Caco-2 (cell line): ENCODE data around the gene LGALS8. TPM values are rescaled to one million over a fixed set of nuclear protein-coding genes. Genes with fewer than 3 reads are reported as not detected.

ENCODE experiments used
- BruUV-seq: library from RNA; stranded (reverse); fragments of 400-500 nt; replicated peaks from 2 replicates; lab custom pipeline; 2021; lab: Mats Ljungman, UMichigan
- CTCF ChIA-PET: fragments of 300-600 bp; sonication (Branson Sonifier 250); formaldehyde crosslinking; loops from one replicate; lab custom pipeline; 2022; ENCODE audit warnings: antibody characterized with exemption; lab: Charles Lee
- POLR2A ChIA-PET: fragments of 300-600 bp; sonication (Branson Sonifier 250); formaldehyde crosslinking; loops from one replicate; lab custom pipeline; 2022; ENCODE audit warnings: antibody characterized with exemption; lab: Charles Lee
- DNase-seq, 2 experiments: peaks; one replicate each; pipeline versions ENCODE4 v3.0.0 to v3.0.0-alpha.2; 2020 to 2022
- H3K27me3 ChIP-seq: replicated peaks from 2 replicates; pipeline ENCODE4 v1.6.0; 2011; ENCODE audit warnings: low read length; ENCODE audit not compliant: control insufficient read depth, insufficient read depth
- H3K36me3 ChIP-seq: 2 replicates; pipeline ENCODE4 v1.5.1; 2011; ENCODE audit warnings: low read length; ENCODE audit not compliant: control insufficient read depth, insufficient read depth
- H3K4me1 ChIP-seq: fragments of 250-450 bp; sonication (Bioruptor Pico); 2 replicates; pipeline ENCODE4 v1.5.1; 2020; ENCODE audit warnings: mild to moderate bottlenecking
- H3K4me3 ChIP-seq: 2 replicates; pipeline ENCODE4 v1.5.1; 2011; ENCODE audit warnings: low read depth, mild to moderate bottlenecking, control low read depth, low read length
- H3K9me3 ChIP-seq: fragments of 250-450 bp; sonication (Bioruptor Pico); 2 replicates; pipeline ENCODE4 v1.5.1; 2020; ENCODE audit warnings: mild to moderate bottlenecking, moderate library complexity
- H3K27ac Mint-ChIP-seq: one replicate; pipeline ENCODE4 v1.8.0; 2022; ENCODE audit warnings: mixed read lengths; ENCODE audit not compliant: unreplicated experiment
- H3K27me3 Mint-ChIP-seq: one replicate; pipeline ENCODE4 v1.8.0; 2022; ENCODE audit warnings: mixed read lengths; ENCODE audit not compliant: insufficient read depth, unreplicated experiment
- H3K36me3 Mint-ChIP-seq: one replicate; pipeline ENCODE4 v1.8.0; 2022; ENCODE audit warnings: mild to moderate bottlenecking, mixed read lengths; ENCODE audit not compliant: insufficient read depth, unreplicated experiment
- H3K4me1 Mint-ChIP-seq: one replicate; pipeline ENCODE4 v1.8.0; 2022; ENCODE audit warnings: low read depth, mixed read lengths; ENCODE audit not compliant: unreplicated experiment
- H3K4me3 Mint-ChIP-seq: one replicate; pipeline ENCODE4 v1.8.0; 2022; ENCODE audit warnings: mild to moderate bottlenecking, moderate library complexity, mixed read lengths; ENCODE audit not compliant: unreplicated experiment
- H3K9me3 Mint-ChIP-seq: one replicate; pipeline ENCODE4 v1.8.0; 2022; ENCODE audit warnings: mixed read lengths; ENCODE audit not compliant: unreplicated experiment
- intact Hi-C: fragments of 100-400 bp; cut with micrococcal nuclease; formaldehyde crosslinking; loops from one replicate; pipeline ENCODE4 v1.10.0; 2022; ENCODE audit not compliant: unreplicated experiment
- total RNA-seq: library from RNA; stranded (reverse); gene quantifications from 2 replicates; pipeline ENCODE4 v1.2.3, GENCODE V29; 2022
- TF ChIP-seq, protein P1 (sequence below), 2 experiments: fragments of 200-600 bp in 1 of 2; IDR thresholded peaks; 1 replicate in 1 of 2; 2 replicates in 1 of 2; pipeline versions ENCODE4 v1.5.1 to v1.8.0; 2011 to 2022; ENCODE audit warnings: antibody characterized with exemption in 1 of 2, control low read depth in 1 of 2, inconsistent platforms in 1 of 2, low read depth in 1 of 2, low read length in 1 of 2, mild to moderate bottlenecking in 1 of 2, moderate library complexity in 1 of 2; ENCODE audit not compliant: insufficient read depth in 1 of 2, severe bottlenecking in 1 of 2, unreplicated experiment in 1 of 2

The LGALS8 gene
- total RNA-seq, 1 experiment from 2014 or later, result 72.3 TPM

DNA sequence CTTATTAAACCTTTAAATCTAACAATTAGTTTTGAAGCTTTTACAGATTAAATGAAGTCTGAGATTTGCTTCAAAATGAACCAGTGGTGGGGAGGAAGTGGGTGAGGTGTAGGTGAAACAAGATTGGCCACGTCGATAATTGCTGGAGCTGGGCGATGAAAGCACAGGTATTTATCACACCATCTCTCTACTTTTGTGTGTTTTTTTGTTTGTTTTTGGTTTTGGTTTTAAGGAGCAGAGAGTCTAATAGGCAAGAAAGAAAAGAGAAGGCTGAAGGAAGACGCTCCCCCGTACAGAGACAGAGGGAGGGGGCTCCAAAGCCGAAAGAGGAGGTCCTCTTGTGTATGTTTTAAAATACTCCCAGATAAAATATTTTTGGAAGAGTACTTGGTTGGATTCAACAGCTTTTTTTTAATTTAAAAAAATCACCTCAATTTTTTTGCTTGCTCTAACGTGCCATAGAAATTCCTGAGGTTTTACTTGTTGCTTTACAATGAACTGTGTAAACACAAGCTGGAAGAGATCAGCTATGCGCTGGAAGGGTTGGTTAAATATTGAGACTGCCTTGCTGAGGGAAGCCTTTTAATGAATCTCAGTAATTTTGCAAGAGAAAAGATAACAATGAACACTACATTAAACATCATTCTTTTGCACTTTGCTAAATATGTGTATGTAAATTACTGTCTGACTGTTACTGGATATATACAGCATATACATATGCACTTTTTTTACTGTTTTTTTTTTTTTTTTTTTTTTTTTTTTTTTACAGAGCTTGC is 6.7 kb upstream of the LGALS8 start:
- Histone ChIP-seq H3K4me1 (peaks cover 36% of the 10 kb centered on the region), H3K4me3 (0 out of 2 replicates have a peak overlapping the region, but pooled peaks have one; percentile 6), H3K9me3 (no peaks in the 10 kb centered on the region), H3K36me3 (no peaks in the 10 kb centered on the region), H3K27me3 (no peaks in the 10 kb centered on the region)
- Mint-ChIP-seq H3K36me3 (no peaks in the 10 kb centered on the region), H3K9me3 (peaks cover 8% of the 10 kb centered on the region), H3K27me3 (no peaks in the 10 kb centered on the region), H3K4me3 (peak overlapping the region; percentile 73), H3K4me1 (peaks cover 57% of the 10 kb centered on the region), H3K27ac (peak overlapping the region; percentile 79)
- CTCF ChIA-PET, result interaction anchor here (0.6 to 1.2 kb wide), 4 partner anchors 14 to 67 kb away, joined by 3 to 5 read pairs (median 3); no protein-coding TSS in a partner anchor
- intact Hi-C loops, result loop anchor here (1.0 kb wide), 2 partner anchors 14 to 23 kb away; no protein-coding TSS in a partner anchor
- DNase-seq, result peak; percentile 64 to 66
- no TSS peak for BruUV-seq
- POLR2A ChIA-PET, result interaction anchor here (0.5 to 3.0 kb wide), 5 partner anchors 10 to 1906 kb away, joined by 4 to 30 read pairs (median 6); no protein-coding TSS in a partner anchor
- TF ChIP-seq, protein P1, sequence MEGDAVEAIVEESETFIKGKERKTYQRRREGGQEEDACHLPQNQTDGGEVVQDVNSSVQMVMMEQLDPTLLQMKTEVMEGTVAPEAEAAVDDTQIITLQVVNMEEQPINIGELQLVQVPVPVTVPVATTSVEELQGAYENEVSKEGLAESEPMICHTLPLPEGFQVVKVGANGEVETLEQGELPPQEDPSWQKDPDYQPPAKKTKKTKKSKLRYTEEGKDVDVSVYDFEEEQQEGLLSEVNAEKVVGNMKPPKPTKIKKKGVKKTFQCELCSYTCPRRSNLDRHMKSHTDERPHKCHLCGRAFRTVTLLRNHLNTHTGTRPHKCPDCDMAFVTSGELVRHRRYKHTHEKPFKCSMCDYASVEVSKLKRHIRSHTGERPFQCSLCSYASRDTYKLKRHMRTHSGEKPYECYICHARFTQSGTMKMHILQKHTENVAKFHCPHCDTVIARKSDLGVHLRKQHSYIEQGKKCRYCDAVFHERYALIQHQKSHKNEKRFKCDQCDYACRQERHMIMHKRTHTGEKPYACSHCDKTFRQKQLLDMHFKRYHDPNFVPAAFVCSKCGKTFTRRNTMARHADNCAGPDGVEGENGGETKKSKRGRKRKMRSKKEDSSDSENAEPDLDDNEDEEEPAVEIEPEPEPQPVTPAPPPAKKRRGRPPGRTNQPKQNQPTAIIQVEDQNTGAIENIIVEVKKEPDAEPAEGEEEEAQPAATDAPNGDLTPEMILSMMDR (IDR thresholded peaks at IDR 0.05; ENCODE audit: insufficient read depth in 1 of 2, low read depth in 1 of 2, low read length in 1 of 2, severe bottlenecking in 1 of 2, unreplicated experiment in 1 of 2), result no peak

DNA sequence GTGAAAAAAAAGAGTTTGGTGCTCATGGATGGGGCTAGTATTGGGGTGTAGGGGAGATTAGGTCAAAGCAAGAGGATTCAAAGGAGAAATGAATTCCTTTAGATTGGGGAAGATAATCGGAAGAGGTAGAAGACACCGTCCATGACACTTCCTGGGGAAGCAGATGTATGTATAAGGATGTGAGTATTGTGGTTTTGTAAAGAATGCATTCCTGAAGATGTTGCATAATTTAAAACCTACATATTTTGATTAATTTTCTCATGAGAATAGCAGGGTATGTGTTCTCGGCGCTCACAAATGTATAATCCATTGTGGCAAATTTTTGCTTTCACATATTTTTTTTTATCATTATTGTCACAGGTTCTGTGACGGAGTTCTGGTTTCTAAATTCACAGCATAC is 5.5 kb upstream of the LGALS8 start:
- TF ChIP-seq, protein P1 (IDR thresholded peaks at IDR 0.05; ENCODE audit: insufficient read depth in 1 of 2, low read depth in 1 of 2, low read length in 1 of 2, severe bottlenecking in 1 of 2, unreplicated experiment in 1 of 2), result no peak
- intact Hi-C loops, result no loop called here
- BruUV-seq, result TSS peak; percentile 36
- Histone ChIP-seq H3K9me3 (no peaks in the 10 kb centered on the region), H3K27me3 (no peaks in the 10 kb centered on the region), H3K36me3 (no peaks in the 10 kb centered on the region), H3K4me3 (no peak overlapping the region), H3K4me1 (peaks cover 44% of the 10 kb centered on the region)
- Mint-ChIP-seq H3K36me3 (no peaks in the 10 kb centered on the region), H3K4me1 (peaks cover 54% of the 10 kb centered on the region), H3K27ac (peak overlapping the region; percentile 79), H3K27me3 (no peaks in the 10 kb centered on the region), H3K9me3 (peaks cover 8% of the 10 kb centered on the region), H3K4me3 (peak overlapping the region; percentile 34)
- DNase-seq, result no peak
- POLR2A ChIA-PET, result interaction anchor here (0.5 kb wide), 1 partner anchor 27 kb away, joined by 3 read pairs; no protein-coding TSS in a partner anchor
- CTCF ChIA-PET, result interaction anchor here (0.7 kb wide), 1 partner anchor 28 kb away, joined by 3 read pairs; no protein-coding TSS in a partner anchor

DNA sequence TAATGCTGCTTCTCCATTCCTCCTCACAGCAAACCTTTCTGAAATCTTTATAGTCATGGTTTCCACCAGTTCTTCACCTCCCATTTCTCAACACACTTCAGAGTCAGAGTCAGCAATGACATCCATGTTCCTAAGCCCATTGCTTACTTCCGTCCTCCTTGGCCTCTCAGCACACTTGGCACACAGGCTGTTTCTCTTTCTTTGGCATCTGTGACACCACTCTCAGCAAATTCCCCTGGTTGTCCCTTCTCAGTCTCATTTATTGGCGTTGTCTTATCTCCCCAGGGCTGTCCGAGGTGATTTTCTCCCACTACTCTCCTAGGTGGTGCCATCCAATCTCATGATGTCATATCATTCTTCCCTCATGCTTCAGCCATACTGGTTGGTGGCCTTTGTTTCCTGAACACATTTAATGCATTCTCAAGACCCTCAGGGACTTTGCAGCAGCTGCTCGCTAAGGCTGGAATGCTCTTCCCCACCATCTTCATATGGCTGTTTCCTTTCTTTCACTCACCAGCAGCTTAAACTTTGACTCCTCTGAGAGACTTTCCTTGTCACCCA is 3.3 kb upstream of the LGALS8 start:
- Mint-ChIP-seq H3K4me1 (peaks cover 44% of the 10 kb centered on the region), H3K27ac (no peak overlapping the region), H3K36me3 (peaks cover 6% of the 10 kb centered on the region), H3K4me3 (no peak overlapping the region), H3K27me3 (no peaks in the 10 kb centered on the region), H3K9me3 (peaks cover 8% of the 10 kb centered on the region)
- Histone ChIP-seq H3K36me3 (no peaks in the 10 kb centered on the region), H3K27me3 (no peaks in the 10 kb centered on the region), H3K4me1 (peaks cover 31% of the 10 kb centered on the region), H3K4me3 (no peak overlapping the region), H3K9me3 (no peaks in the 10 kb centered on the region)
- TF ChIP-seq, protein P1 (IDR thresholded peaks at IDR 0.05; ENCODE audit: insufficient read depth in 1 of 2, low read depth in 1 of 2, low read length in 1 of 2, severe bottlenecking in 1 of 2, unreplicated experiment in 1 of 2), result no peak
- DNase-seq, result no peak
- no TSS peak for BruUV-seq
- intact Hi-C loops, result loop anchor here (5.0 kb wide), 1 partner anchor 123 kb away; no protein-coding TSS in a partner anchor
- ChIA-PET CTCF (no interaction called here), POLR2A (no interaction called here)
